Activated CD8-positive, alpha-beta memory T cell treated with anti-CD3 and anti-CD28 coated beads for 1 hour (primary cell): ENCODE data around the gene GTSE1.
A peak's percentile ranks its signal among the peaks of the same experiment; 100 is the strongest.

Source experiments
- DNase-seq, 2 donors: peaks; one replicate each; pipeline ENCODE4 v3.0.0-alpha.2; 2020; ENCODE audit warnings: low read depth in 1 of 2; ENCODE audit errors: extremely low read depth in 1 of 2

The GTSE1 gene

GRCh38 chr22:46326066-46326680, 29.5 kb downstream of the GTSE1 start:
- no peak for DNase-seq

- no peak for DNase-seq
Observed at GRCh38 chr22:46327691-46328465, 31.2 kb downstream of the GTSE1 start.

- no peak for DNase-seq
Observed at GRCh38 chr22:46328797-46329196, 32.1 kb downstream of the GTSE1 start.

GRCh38 chr22:46329616-46330015, 32.9 kb downstream of the GTSE1 start:
- DNase-seq, result no peak

- no peak for DNase-seq
Observed at GRCh38 chr22:46330426-46330825, 33.8 kb downstream of the GTSE1 start.

- DNase-seq, result no peak
Observed at GRCh38 chr22:46331496-46331895, 34.8 kb downstream of the GTSE1 start.

- peak; percentile 20 to 60 for DNase-seq
Observed at GRCh38 chr22:46335201-46336118, 38.8 kb downstream of the GTSE1 start, which contains the start of gene TRMU. TRMU (plus strand) TSS chr22:46335714; CDS start chr22:46335765, 51 bp downstream.

GRCh38 chr22:46336119-46337078, 39.7 kb downstream of the GTSE1 start:
- no peak for DNase-seq

GRCh38 chr22:46337870-46338269, 41.2 kb downstream of the GTSE1 start:
- DNase-seq, result no peak

GRCh38 chr22:46338636-46339035, 42.0 kb downstream of the GTSE1 start:
- no peak for DNase-seq

- DNase-seq, result no peak
Observed at GRCh38 chr22:46339956-46340355, 43.3 kb downstream of the GTSE1 start.

GRCh38 chr22:46340676-46341075, 44.0 kb downstream of the GTSE1 start:
- no peak for DNase-seq

GRCh38 chr22:46346680-46347405, 50.2 kb downstream of the GTSE1 start:
- no peak for DNase-seq

GRCh38 chr22:46347646-46348045, 51.0 kb downstream of the GTSE1 start:
- DNase-seq, result no peak

- DNase-seq, result no peak
Observed at GRCh38 chr22:46348099-46348695, 51.5 kb downstream of the GTSE1 start.

GRCh38 chr22:46349238-46349637, 52.6 kb downstream of the GTSE1 start:
- DNase-seq, result no peak

GRCh38 chr22:46349681-46350080, 53.0 kb downstream of the GTSE1 start:
- DNase-seq, result no peak

GRCh38 chr22:46350121-46350520, 53.5 kb downstream of the GTSE1 start:
- DNase-seq, result no peak

GRCh38 chr22:46350646-46351045, 54.0 kb downstream of the GTSE1 start:
- no peak for DNase-seq
